Ammon's horn (tissue), 1 donor: Measurements from ENCODE around the gene ZCRB1.
"Not testable (repeated sequence)": the region's sequence is repeated elsewhere in the genome, so short reads cannot be mapped to it uniquely, and the experiment has no call there.

Source experiments
- DNase-seq: peaks from one replicate; pipeline ENCODE4 v3.0.0-alpha.2; 2016; ENCODE audit warnings: low spot score

The ZCRB1 gene

DNA sequence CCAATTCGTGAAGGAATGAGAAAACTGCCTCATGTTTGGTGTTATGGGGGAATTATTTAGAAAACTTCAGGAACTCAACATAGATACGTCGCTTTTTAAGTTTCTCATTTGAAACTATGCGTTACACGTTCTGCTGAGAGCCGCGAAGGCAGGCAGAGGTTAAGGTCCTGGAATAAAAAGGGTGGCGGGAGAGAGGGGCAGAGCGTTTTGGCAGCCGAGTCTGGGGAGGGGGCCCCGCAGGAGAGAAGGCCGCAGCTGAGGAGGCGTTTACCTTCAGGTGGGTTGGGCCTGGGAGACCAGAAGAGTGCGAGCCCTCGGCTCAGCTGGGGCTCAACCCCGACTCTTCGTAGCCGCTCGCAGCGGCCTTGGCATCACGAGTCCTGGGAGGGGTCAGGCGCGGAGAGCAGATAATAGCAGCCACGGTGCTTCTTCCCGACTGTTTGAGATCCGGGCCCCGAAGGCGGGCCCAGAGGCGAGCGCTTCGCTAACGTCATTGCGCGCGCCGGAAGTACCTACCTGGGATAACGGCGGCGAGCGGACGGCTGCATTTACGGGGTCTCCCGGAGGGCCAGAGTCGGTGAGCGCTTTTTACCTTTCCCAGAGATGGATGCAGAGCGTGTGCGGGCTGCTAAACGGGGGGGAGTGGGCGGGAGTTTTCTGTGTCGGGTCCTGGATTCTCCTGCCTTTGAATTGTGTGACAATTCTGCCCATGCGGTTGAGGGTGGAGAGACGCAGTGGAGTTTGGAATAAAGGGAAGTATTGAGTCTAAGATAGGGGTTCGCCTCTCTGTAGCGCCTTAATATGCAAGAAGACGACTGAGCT is at the start of gene ZCRB1, which contains the start of gene PPHLN1:
ZCRB1 (minus strand) TSS at position 442 of the 822 bp plus-strand sequence. CDS start 1,992 bp downstream, outside the sequence.
PPHLN1 (plus strand) TSS at position 515 of the 822 bp plus-strand sequence. CDS start 9,736 bp downstream, outside the sequence.
- peak; percentile 78 for DNase-seq

DNA sequence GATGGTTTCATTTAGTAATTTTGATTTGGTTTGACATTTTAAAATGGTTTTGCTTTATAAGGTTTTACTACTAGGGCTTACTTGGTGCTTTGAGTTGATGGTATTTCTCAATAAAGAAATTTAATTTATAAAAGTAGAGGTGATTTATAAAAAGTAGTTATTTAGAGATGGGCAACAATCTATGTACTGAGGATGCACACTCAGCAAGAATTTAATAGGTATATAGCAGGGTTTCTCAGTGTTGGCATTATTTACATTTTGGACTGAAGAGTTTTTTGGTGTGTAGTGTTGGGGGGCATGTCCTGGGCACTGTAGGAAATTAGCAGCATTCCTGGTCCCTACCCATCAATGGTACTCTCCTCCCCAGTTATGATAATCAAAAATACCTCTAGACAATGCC is 47.8 kb upstream of the ZCRB1 start:
- DNase-seq, result no peak

- peak; percentile 73 for DNase-seq
These were observed 46.4 kb upstream of the ZCRB1 start for GRCh38 chr12:42372154-42372791.

DNA sequence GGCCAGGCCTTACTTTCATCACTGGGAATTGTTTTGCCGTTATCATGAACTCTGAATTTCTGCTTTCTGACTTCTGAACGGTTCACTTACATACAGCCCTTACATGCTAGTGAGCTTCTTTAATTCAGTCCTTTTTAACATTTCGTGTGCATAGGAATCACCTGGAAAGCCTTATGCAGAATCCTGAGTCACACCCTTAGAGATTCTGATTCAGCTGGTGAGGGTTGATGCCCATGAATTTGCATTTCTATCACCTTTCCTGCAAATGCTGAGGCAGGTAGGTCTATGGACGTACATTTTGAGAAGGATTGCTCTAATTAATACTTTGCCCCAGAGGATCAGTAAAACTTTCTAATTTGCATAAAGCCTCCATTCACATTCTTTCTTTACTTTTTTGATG is 44.1 kb upstream of the ZCRB1 start:
- DNase-seq, result no peak

DNA sequence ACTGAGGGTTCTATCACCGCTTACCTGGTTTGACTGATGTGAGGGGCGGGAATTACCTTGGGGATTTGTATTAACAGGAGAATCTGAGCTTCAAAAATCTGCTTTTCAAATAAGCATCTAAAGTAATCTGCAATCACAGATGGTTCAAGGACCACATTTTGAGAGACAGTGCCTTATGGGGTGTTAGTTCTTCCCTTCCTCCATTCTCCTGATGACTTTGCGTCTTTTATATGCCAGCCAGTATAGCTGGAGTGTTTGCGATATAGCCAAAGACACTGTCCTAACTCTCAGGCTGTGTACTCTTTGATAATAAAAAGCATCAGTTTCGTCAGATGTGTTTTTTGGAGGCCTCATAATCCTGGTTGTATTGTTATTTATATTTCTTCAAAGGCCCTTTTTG is 39.6 kb upstream of the ZCRB1 start:
- no peak for DNase-seq

GRCh38 chr12:42364692-42365091 is 38.8 kb upstream of the ZCRB1 start:
- DNase-seq, result no peak

DNA sequence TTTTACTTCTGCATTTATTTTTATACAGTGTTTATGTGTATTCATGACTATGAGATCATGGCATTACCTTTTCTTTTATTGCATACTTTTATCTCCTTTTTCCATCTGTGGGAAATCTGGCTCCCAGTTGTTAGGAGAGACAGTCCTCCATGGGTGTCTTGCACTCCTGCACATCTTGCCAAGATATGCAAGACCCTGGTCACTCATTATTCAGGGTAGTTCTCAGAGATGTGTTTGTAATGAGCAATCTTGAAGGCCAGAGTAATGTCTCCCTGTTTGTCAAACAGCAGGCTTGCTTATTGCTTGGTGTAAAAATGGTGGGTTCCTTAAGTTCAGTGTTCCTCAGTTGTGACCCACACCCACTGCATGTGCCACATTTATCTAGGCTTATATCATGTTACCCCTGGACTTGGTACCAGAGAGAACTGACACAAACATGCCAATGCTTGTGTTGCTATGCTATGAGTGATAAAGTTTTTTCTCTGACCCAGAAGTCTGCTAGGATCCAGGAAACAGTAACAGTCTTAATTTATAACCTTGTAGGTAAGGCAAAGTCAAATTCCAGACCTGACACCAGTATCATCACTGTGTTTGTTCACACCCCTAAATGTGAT is 36.9 kb upstream of the ZCRB1 start:
- DNase-seq, result no peak

GRCh38 chr12:42361909-42362646 is 36.2 kb upstream of the ZCRB1 start:
- no peak for DNase-seq

- DNase-seq, result no peak
These were observed 35.0 kb upstream of the ZCRB1 start for GRCh38 chr12:42360747-42361403.

DNA sequence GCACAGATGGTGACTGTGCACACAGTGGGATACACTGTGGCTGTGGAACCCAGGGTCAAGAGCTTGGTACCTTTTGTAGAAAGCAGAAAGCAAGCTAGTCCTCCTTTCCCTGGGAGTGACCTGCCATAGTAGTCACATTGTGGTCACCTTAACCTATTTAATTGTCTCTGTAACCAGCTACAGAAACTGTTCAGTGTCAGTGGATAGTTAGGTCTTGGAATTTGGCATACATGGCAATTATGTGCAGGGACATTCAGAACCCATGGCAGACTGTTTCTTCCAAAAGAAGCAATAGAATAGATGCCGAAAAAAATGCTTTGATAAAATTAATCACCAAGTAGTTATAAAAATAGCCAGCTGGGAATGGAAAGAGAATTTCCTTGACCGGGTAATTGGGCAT is 30.4 kb upstream of the ZCRB1 start:
- DNase-seq, result no peak

DNA sequence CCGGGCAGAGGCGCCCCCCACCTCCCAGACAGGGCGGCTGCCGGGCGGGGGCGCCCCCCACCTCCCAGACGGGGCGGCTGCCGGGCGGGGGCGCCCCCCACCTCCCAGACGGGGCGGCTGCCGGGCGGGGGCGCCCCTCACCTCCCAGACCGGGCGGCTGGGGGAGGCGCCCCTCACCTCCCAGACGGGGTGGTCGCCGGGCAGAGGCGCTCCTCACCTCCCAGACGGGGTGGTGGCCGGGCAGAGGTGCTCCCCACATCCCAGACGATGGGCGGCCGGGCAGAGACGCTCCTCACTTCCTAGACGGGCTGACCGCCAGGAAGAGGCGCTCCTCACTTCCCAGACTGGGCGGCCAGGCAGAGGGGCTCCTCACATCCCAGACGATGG is 24.1 kb upstream of the ZCRB1 start:
- not testable (repeated sequence) for DNase-seq

DNA sequence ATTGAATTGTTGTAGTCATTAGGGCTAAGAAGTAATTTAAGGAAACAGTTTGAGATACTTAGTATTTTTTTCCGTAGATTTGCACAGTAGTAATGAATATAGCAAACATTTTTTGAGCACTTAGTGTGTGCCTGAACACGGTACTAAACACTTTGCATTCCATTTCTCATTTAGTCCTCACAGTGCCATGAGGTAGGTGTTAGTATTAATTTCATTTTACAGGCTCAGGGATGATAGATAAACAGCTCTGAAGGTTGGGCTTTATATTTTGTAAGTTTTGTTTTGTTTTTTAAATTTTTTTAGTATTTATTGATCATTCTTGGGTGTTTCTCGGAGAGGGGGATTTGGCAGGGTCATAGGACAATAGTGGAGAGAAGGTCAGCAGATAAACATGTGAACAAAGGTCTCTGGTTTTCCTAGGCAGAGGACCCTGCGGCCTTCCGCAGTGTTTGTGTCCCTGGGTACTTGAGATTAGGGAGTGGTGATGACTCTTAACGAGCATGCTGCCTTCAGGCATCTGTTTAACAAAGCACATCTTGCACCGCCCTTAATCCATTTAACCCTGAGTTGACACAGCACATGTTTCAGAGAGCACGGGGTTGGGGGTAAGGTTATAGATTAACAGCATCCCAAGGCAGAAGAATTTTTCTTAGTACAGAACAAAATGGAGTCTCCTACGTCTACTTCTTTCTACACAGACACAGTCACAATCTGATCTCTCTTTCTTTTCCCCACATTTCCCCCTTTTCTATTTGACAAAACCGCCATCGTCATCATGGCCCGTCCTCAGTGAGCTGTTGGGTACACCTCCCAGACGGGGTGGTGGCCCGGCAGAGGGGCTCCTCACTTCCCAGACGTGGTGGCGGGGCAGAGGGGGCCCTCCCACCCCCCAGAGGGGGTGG is 23.5 kb upstream of the ZCRB1 start:
- DNase-seq, result not testable (repeated sequence)

GRCh38 chr12:42346403-42347002 is 20.6 kb upstream of the ZCRB1 start:
- DNase-seq, result no peak

DNA sequence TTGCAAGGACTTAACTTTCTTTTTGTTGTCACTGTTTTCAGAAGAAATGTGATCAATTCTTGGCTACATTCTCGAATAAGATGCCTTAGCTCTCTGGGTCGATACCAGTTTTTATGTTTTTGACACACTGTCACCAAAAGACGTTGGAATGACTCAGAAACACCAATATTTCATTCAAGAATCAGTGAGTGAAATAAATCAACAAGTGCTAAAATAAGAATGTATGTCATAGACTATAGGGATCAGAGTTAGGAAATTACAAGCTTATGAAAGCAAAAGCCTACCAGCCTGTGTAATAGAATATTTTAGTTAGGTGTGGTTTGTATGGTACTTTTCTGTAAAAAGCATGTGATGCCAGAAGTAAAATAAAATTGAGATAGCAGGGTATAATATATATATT is 17.8 kb upstream of the ZCRB1 start:
- no peak for DNase-seq

- no peak for DNase-seq
These were observed 16.1 kb upstream of the ZCRB1 start for GRCh38 chr12:42342028-42342427.

DNA sequence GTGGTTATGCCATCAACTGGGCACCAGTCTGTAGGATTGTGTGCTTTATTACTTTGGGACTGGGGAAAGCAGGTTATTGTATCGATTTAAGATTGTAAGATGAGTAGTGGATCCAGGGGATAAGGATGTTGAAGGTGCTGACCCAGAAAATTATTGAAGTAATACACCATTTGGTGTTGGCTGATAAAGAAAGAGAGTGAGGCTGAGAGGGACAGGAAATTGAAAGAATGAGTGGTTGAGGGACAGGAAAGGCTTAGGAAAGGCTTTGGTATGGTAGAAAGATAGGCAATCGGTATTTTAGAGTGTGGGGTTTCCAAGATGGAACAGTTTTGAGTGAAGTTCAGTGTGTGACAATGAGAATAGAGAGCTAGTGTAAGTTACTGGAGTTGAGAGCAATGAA is 12.4 kb upstream of the ZCRB1 start:
- DNase-seq, result no peak

DNA sequence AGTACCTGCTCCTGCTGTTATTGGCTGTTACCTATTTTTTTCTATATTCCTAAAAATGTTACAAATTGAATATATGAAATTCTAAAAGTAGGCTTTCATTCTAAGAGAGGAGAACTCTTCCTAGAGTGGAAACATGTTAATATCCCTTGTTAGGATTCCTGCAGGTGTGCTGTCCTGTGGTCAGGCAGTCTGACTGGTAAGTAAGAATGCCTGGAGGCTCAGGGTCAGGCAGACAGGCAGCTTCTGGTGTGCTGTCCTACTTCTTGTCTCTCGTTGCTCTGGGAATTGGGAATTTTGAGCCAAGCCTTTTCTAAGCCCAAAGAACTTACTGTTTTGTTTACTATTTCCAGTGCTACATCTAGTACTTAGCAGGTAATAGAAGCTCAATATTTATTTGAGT is 10.4 kb upstream of the ZCRB1 start:
- DNase-seq, result no peak

DNA sequence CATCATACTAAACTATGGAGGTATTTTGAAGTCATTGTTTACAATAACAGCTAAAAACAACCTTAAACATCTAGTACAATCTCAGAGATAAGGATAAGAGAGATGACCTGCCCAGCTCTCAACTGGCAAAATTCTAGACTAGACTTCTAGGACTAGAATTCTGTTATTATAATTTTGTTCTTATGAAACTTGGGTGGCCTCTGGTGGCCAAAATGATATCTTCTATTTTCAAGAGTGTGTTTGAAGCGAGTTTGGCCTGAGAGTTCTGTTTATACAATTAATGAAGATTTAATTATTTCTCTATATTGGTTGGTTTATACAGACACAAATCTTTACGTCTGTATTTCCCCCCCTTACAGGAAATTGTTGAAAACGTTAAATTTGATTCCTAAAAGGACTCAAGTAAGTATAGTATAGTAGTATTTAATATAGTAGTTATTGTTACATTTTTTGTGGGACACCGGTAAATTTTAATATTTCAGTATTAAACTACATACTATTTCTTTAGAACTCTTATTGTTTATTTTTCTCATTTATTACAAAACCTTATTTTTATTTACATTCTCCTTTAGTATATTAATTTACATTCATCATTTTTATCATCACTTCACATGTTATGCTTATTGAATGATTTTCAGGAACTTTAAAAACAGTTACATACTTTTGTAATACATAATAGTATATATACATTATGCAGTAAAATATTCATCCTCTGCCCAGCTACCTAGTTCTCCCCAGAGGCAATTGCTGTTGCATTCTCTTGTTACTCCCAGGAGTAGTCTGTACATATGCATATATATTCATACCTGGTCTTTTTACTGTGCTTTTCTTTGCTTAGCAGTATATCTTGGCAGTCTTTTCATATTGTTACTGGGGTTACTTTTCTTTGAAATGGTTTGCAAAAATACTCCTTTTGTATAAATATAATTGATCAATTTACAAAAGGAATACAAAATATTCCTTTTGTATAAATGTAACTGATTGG is 6.7 kb upstream of the ZCRB1 start:
- DNase-seq, result peak; percentile 43

GRCh38 chr12:42330097-42330496 is 4.2 kb upstream of the ZCRB1 start:
- DNase-seq, result not testable (repeated sequence)
